Urothelium cell line (cell line): ENCODE results near the gene IGLON5.

Source experiments
- DNase-seq: peaks from one replicate; pipeline ENCODE4 v3.0.0; 2011; ENCODE audit warnings: low spot score, mixed read lengths
- FAIRE-seq: peaks from 2 replicates; lab custom pipeline; 2011; peaks lifted over from hg19 to GRCh38; lab: Jason Lieb, UNC

The IGLON5 gene

GRCh38 chr19:51311351-51312257, at the start of gene IGLON5:
Gene IGLON5 (plus strand): TSS chr19:51311644. CDS start chr19:51311848, 204 bp downstream.
- no peak for FAIRE-seq
- peak; percentile 89 for DNase-seq

GRCh38 chr19:51263808-51264207, 47.6 kb upstream of the IGLON5 start:
- FAIRE-seq (no peak), DNase-seq (no peak)

GRCh38 chr19:51271067-51271466, 40.4 kb upstream of the IGLON5 start:
- DNase-seq (no peak), FAIRE-seq (no peak)

- FAIRE-seq (no peak), DNase-seq (peak; percentile 31)
Measured at GRCh38 chr19:51272183-51272810, 39.1 kb upstream of the IGLON5 start.

GRCh38 chr19:51274049-51274770, 37.2 kb upstream of the IGLON5 start:
- DNase-seq (no peak), FAIRE-seq (peak; percentile 48)

GRCh38 chr19:51277112-51277511, 34.3 kb upstream of the IGLON5 start:
- DNase-seq: no peak
- no peak for FAIRE-seq

GRCh38 chr19:51282335-51282734, 29.1 kb upstream of the IGLON5 start:
- FAIRE-seq: no peak
- no peak for DNase-seq

- FAIRE-seq (no peak), DNase-seq (no peak)
Measured at GRCh38 chr19:51285682-51286081, 25.8 kb upstream of the IGLON5 start.

GRCh38 chr19:51289635-51290034, 21.8 kb upstream of the IGLON5 start:
- DNase-seq: no peak
- no peak for FAIRE-seq

GRCh38 chr19:51292971-51293370, 18.5 kb upstream of the IGLON5 start:
- FAIRE-seq: no peak
- no peak for DNase-seq

- no peak for DNase-seq
- FAIRE-seq: no peak
Measured at GRCh38 chr19:51293571-51294210, 17.8 kb upstream of the IGLON5 start.

- no peak for FAIRE-seq
- no peak for DNase-seq
Measured at GRCh38 chr19:51294211-51294976, 17.1 kb upstream of the IGLON5 start.

- DNase-seq (no peak), FAIRE-seq (no peak)
Measured at GRCh38 chr19:51294977-51295375, 16.5 kb upstream of the IGLON5 start.

- FAIRE-seq: no peak
- no peak for DNase-seq
Measured at GRCh38 chr19:51295382-51296126, 15.9 kb upstream of the IGLON5 start.

GRCh38 chr19:51296336-51297093, 14.9 kb upstream of the IGLON5 start:
- FAIRE-seq (no peak), DNase-seq (no peak)

- DNase-seq (no peak), FAIRE-seq (no peak)
Measured at GRCh38 chr19:51297406-51297805, 14.0 kb upstream of the IGLON5 start.

- FAIRE-seq (no peak), DNase-seq (no peak)
Measured at GRCh38 chr19:51301266-51301665, 10.2 kb upstream of the IGLON5 start.

GRCh38 chr19:51305479-51305878, 6.0 kb upstream of the IGLON5 start:
- no peak for FAIRE-seq
- DNase-seq: no peak

GRCh38 chr19:51316688-51317087, 5.2 kb downstream of the IGLON5 start:
- no peak for FAIRE-seq

More at GRCh38 chr19:51316688-51317087, 5.2 kb downstream of the IGLON5 start:
- no peak for DNase-seq
